GM11168 (cell line): ENCODE results near the gene FAM8A1.

Experiments used
- in situ Hi-C: fragments of 300-500 bp; cut with MboI; formaldehyde crosslinking; loops from one replicate; pipeline ENCODE4 v1.12.0; 2022; ENCODE audit warnings: low sequenced_read_pairs; ENCODE audit not compliant: unreplicated experiment

Gene FAM8A1

DNA sequence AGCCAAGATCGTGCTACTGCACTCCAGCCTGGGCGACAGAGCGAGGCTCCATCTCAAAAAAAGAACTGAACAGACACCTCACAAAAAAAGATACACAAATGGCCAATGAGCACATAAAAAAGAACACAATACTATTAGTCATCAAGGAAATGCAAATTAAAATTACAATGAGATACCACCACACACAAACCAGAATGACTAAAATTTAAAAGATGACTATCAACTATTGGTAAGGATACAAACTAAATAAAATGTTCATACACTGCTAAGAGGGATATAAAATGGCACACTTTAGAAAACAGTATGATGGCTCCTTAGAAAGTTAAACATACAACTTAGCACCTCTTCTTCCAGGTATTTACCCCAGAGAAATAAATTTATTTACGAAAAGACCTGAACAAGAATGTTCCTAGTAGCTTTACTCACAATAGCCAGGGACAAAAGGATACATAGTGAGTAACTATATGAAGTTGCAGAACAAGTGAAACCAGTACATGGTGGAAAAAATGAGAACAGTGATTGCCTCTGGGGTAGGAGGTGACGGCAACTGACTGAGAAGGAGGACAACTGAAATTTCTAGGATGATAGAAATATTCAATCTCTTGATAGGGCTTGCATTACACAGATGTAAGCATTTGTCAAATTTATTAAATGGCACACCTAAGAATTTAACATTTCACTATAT lies 53.2 kb downstream of the FAM8A1 start:
- in situ Hi-C loops = no loop called here

DNA sequence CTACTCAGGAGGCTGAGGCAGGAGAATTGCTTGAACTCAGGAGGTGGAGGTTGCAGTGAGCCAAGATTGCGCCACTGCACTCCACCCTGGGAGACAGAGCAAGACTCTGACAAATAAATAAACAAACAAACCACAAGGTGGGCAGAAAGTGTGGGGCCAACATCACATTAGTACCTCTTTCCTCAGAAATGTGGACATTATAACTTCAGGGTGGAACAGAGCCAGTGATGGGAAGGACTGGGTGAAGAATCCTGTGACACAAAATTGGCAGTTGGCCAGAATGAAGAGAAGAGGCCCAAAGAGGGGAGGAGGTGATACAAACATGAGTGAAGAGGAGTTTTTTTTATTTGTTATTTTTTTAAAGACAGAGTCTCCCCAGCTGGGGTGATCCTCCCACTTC lies 56.0 kb downstream of the FAM8A1 start:
- in situ Hi-C loops = no loop called here

- in situ Hi-C loops = no loop called here
Observed at GRCh38 chr6:17656644-17657043, 56.5 kb downstream of the FAM8A1 start.
